HEK293 (cell line): Measurements from ENCODE around the gene CCDC51.

Experiments
- CTCF ChIA-PET: fragments of 350-600 bp; formaldehyde crosslinking; extraction: SDS; loops from one replicate; lab custom pipeline; 2021; ENCODE audit warnings: antibody characterized with exemption; lab: Yijun Ruan, JAX
- POLR2A ChIA-PET: fragments of 300-600 bp; formaldehyde crosslinking; extraction: SDS; loops from one replicate; lab custom pipeline; 2020; ENCODE audit warnings: antibody characterized with exemption, inconsistent platforms; lab: Yijun Ruan, JAX
- H3K27ac ChIP-seq: fragments of 200-500 bp; sonication (Bioruptor generic); 2 replicates; pipeline ENCODE4 v1.5.1; 2014; ENCODE audit warnings: low read depth, low read length, control low read depth, inconsistent platforms; ENCODE audit errors: extremely low read depth
- H3K36me3 ChIP-seq, 2 experiments: fragments of 200-500 bp in 1 of 2; sonication (Bioruptor generic) in 1 of 2; 1 replicate in 1 of 2; 2 replicates in 1 of 2; pipeline ENCODE4 v1.5.1; 2014 to 2017; ENCODE audit warnings: inconsistent platforms in 2 of 2, low read length in 2 of 2; ENCODE audit not compliant: control insufficient read depth in 2 of 2, insufficient read depth in 1 of 2
- H3K4me1 ChIP-seq: fragments of 200-500 bp; sonication (Bioruptor generic); 2 replicates; pipeline ENCODE4 v1.5.1; 2014; ENCODE audit warnings: mild to moderate bottlenecking, low read length, inconsistent platforms; ENCODE audit not compliant: control insufficient read depth, insufficient read depth
- H3K4me3 ChIP-seq: 2 replicates; pipeline ENCODE4 v1.5.1; 2011; ENCODE audit warnings: low read depth, mild to moderate bottlenecking, control low read depth, low read length, moderate library complexity
- H3K9me3 ChIP-seq: fragments of 200-500 bp; sonication (Bioruptor generic); 2 replicates; pipeline ENCODE4 v1.5.1; 2014; ENCODE audit warnings: low read depth, low read length, inconsistent platforms; ENCODE audit not compliant: control insufficient read depth, insufficient read depth
- EGR2 ChIP-seq: fragments of 450-650 bp; formaldehyde crosslinking; IDR thresholded peaks from 2 replicates; pipeline ENCODE4 v1.5.1; 2016; ENCODE audit warnings: low read depth, missing biosample characterization, missing genetic modification characterization
- GFI1B ChIP-seq: fragments of 450-650 bp; formaldehyde crosslinking; IDR thresholded peaks from 2 replicates; pipeline ENCODE4 v1.5.1; 2016; ENCODE audit warnings: missing biosample characterization, missing genetic modification characterization
- SP7 ChIP-seq: fragments of 450-650 bp; formaldehyde crosslinking; IDR thresholded peaks from 2 replicates; pipeline ENCODE4 v1.5.1; 2016; ENCODE audit warnings: missing biosample characterization, missing genetic modification characterization
- YY2 ChIP-seq: fragments of 450-650 bp; formaldehyde crosslinking; IDR thresholded peaks from 2 replicates; pipeline ENCODE4 v1.5.1; 2016; ENCODE audit warnings: missing biosample characterization, missing genetic modification characterization
- ZBTB26 ChIP-seq: fragments of 450-650 bp; formaldehyde crosslinking; optimal IDR thresholded peaks from 2 replicates; pipeline ENCODE3; 2016; ENCODE audit warnings: missing biosample characterization, mild to moderate bottlenecking, missing genetic modification characterization
- ZFHX2 ChIP-seq: fragments of 450-650 bp; formaldehyde crosslinking; conservative IDR thresholded peaks from 2 replicates; pipeline ENCODE4 v1.5.1; 2016; ENCODE audit warnings: missing biosample characterization, missing genetic modification characterization
- ZFP37 ChIP-seq: fragments of 450-650 bp; formaldehyde crosslinking; IDR thresholded peaks from 2 replicates; pipeline ENCODE4 v1.5.1; 2016; ENCODE audit warnings: missing biosample characterization, missing genetic modification characterization
- ZNF146 ChIP-seq: fragments of 450-650 bp; formaldehyde crosslinking; IDR thresholded peaks from 2 replicates; pipeline ENCODE4 v1.5.1; 2016; ENCODE audit warnings: missing biosample characterization, missing genetic modification characterization
- ZNF148 ChIP-seq: fragments of 450-650 bp; formaldehyde crosslinking; IDR thresholded peaks from 2 replicates; pipeline ENCODE4 v1.5.0; 2017; ENCODE audit warnings: missing biosample characterization, missing genetic modification characterization, borderline replicate concordance
- ZNF2 ChIP-seq: fragments of 450-650 bp; formaldehyde crosslinking; IDR thresholded peaks from 2 replicates; pipeline ENCODE4 v1.5.1; 2016; ENCODE audit warnings: missing biosample characterization, missing genetic modification characterization
- ZNF324 ChIP-seq: fragments of 450-650 bp; formaldehyde crosslinking; IDR thresholded peaks from 2 replicates; pipeline ENCODE4 v1.5.1; 2016; ENCODE audit warnings: missing biosample characterization, missing genetic modification characterization
- ZNF449 ChIP-seq: fragments of 450-650 bp; formaldehyde crosslinking; IDR thresholded peaks from 2 replicates; pipeline ENCODE4 v1.5.1; 2017; ENCODE audit warnings: missing biosample characterization, mild to moderate bottlenecking, missing genetic modification characterization, moderate library complexity
- ZNF473 ChIP-seq: fragments of 450-650 bp; formaldehyde crosslinking; IDR thresholded peaks from 2 replicates; pipeline ENCODE4 v1.5.1; 2017; ENCODE audit warnings: missing biosample characterization, missing genetic modification characterization
- ZNF521 ChIP-seq: fragments of 450-650 bp; formaldehyde crosslinking; IDR thresholded peaks from 2 replicates; pipeline ENCODE4 v1.5.1; 2017; ENCODE audit warnings: missing biosample characterization, mild to moderate bottlenecking, missing genetic modification characterization
- ZNF585B ChIP-seq: fragments of 450-650 bp; formaldehyde crosslinking; IDR thresholded peaks from 2 replicates; pipeline ENCODE4 v1.5.1; 2016; ENCODE audit warnings: missing biosample characterization, missing genetic modification characterization
- ZNF692 ChIP-seq: fragments of 450-650 bp; formaldehyde crosslinking; IDR thresholded peaks from 2 replicates; pipeline ENCODE4 v1.5.1; 2016; ENCODE audit warnings: missing biosample characterization, missing genetic modification characterization
- ZNF747 ChIP-seq: fragments of 450-650 bp; formaldehyde crosslinking; IDR thresholded peaks from 2 replicates; pipeline ENCODE4 v1.5.1; 2016; ENCODE audit warnings: missing biosample characterization, missing genetic modification characterization
- ZSCAN4 ChIP-seq: fragments of 450-650 bp; formaldehyde crosslinking; IDR thresholded peaks from 2 replicates; pipeline ENCODE4 v1.5.1; 2017; ENCODE audit warnings: missing biosample characterization, missing genetic modification characterization
- ZXDB ChIP-seq: fragments of 450-650 bp; formaldehyde crosslinking; IDR thresholded peaks from 2 replicates; pipeline ENCODE4 v1.5.1; 2016; ENCODE audit warnings: missing biosample characterization, missing genetic modification characterization

CCDC51 gene

GRCh38 chr3:48439820-48440589 lies at the start of gene CCDC51, which contains the start of gene TMA7 (continued):
- TF ChIP-seq ZNF449 (no peak), ZBTB26 (peak; percentile 59), YY2 (no peak; the same call in 1 of the 2 replicates), GFI1B (tag by site-specific recombination) (no peak), ZNF473 (tag by site-specific recombination) (no peak), ZNF324 (tag by site-specific recombination) (no peak), ZXDB (tag by site-specific recombination) (peak; percentile 86), ZNF521 (tag by site-specific recombination) (no peak)

GRCh38 chr3:48486952-48487351 lies 47.0 kb upstream of the CCDC51 start:
- Histone ChIP-seq H3K27ac (no peak overlapping the region), H3K4me1 (no peaks in the 10 kb centered on the region), H3K9me3 (no peaks in the 10 kb centered on the region), H3K4me3 (no peak overlapping the region), H3K36me3 (no peaks in the 10 kb centered on the region)
- ChIA-PET POLR2A (no interaction called here), CTCF (no interaction called here)
- peak; percentile 51; the same call in 1 of the 2 replicates for TF ChIP-seq EGR2 (tag by site-specific recombination)
- peak; percentile 41 for TF ChIP-seq ZFHX2 (tag by site-specific recombination)
- no peak for TF ChIP-seq ZNF747 (tag by site-specific recombination)
- no peak for TF ChIP-seq ZNF148 (tag by site-specific recombination)
- no peak for TF ChIP-seq ZFP37
- TF ChIP-seq ZNF2 (tag by site-specific recombination), result no peak
- TF ChIP-seq ZNF146, result no peak
- TF ChIP-seq ZNF692 (tag by site-specific recombination), result no peak
- TF ChIP-seq ZSCAN4 (tag by site-specific recombination), result peak; percentile 41; the same call in 1 of the 2 replicates
- no peak for TF ChIP-seq SP7
- no peak for TF ChIP-seq ZNF585B (tag by site-specific recombination)
- TF ChIP-seq ZXDB (tag by site-specific recombination), result no peak
